Measurements from ENCODE around the gene NGRN.
A peak's percentile ranks its signal among the peaks of the same experiment; 100 is the strongest.
"Not testable (repeated sequence)": the region's sequence is repeated elsewhere in the genome, so short reads cannot be mapped to it uniquely, and the experiment has no call there.

GRCh38 chr15:90293040-90293810 is 27.8 kb downstream of the NGRN start:
- TF ChIP-seq CREB1, REST (IDR thresholded peaks at IDR 0.05; ENCODE audit: low read depth): not testable (repeated sequence)
- TF ChIP-seq USF1 (IDR thresholded peaks at IDR 0.05) = peak; percentile 81
- 0 out of 2 replicates have a peak, but pooled peaks have one; percentile 32 for TF ChIP-seq YY1 (IDR thresholded peaks at IDR 0.05; ENCODE audit: low read depth)
